ENCODE measurements around the gene TOLLIP.

TOLLIP gene

GRCh38 chr11:1310772-1311468 is 1.5 kb upstream of the TOLLIP start:
- DNase-seq = no peak

DNA sequence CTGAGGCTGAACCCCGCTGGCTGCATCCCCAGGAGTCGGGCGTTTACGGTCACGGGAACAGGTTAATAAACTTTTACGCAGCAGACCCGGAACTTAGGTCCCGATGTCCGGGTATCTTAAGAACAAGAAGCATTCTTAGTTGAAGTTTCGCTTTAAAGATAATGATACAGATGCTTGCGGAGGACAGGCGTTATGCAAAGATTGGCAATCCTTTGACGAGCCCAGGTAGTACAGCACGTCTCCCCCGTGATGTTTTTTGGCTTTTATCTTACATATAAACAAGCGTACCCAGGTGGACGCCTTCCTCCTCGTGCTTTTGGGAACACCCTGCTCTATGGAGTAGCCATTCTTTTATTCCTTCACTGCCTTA is 871 bp upstream of the TOLLIP start:
- no peak for DNase-seq

DNA sequence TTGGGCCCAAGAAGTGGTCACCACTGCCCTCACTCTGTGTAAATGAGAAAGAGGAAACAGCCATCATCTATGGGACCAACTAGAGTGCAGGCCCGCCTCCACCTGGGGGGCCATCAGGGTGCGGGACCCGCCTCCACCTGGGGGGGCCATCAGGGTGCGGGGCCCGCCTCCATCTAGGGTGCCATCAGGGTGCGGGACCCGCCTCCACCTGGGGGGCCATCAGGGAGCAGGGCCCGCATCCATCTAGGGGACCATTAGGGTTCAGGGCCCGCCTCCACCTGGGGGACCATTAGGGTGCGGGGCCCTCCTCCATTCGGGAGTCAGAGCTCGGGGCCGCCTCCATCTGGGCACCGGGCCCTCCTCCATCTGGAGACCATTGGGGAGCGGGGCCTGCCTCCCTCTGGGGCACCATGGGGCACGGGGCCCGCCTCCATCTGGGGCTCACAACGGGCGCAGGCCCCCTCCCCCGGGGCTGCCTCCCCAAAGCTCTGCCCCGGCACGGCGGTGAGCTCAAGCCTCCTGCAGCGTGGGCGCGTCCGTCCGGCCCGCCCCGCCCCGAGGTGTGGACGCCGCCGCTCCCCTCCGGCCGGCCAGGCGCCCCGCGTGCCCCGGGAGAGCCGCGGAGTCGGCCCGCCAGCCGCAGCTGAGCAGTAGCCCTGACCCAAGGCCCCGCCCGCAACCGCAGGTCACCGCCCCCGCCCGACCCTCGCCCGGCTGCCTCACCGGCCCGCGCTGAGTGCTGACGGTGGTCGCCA is 512 bp downstream of the TOLLIP start:
- no peak for DNase-seq

DNA sequence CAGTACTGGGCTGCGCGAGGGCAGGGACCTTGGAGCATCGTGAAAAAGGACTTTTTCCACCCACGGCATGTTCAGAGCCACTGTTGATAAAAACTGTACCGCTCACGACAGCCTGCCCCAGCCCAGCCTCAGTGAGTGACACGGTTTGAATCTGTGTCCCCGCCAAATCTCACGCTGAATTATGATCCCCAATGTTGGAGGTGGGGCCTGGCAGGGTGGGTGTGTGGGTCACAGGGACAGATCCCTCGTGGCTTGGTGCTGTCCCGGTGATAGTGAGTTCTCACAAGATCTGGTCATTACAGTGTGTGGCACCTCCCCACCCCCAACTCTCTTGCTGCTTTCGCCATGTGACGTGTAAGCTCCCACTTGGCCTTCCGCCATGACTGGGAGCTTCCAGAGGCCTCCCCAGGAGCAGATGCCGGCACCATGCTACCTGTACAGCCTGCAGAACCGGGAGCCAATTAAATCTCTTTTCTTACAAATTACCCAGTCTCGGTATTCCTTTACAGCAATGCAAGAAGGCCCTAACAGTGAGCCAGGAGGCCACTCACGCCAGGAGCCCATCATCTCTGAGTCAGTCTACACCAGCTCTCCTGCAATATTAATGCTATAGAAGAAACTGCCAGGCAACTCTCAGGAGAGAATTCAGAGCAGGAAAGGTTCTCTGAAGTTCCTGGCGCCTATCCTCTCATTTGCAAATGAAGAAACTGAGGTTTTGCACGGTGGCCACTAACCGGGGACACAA is 1.3 kb downstream of the TOLLIP start:
- no peak for DNase-seq

DNA sequence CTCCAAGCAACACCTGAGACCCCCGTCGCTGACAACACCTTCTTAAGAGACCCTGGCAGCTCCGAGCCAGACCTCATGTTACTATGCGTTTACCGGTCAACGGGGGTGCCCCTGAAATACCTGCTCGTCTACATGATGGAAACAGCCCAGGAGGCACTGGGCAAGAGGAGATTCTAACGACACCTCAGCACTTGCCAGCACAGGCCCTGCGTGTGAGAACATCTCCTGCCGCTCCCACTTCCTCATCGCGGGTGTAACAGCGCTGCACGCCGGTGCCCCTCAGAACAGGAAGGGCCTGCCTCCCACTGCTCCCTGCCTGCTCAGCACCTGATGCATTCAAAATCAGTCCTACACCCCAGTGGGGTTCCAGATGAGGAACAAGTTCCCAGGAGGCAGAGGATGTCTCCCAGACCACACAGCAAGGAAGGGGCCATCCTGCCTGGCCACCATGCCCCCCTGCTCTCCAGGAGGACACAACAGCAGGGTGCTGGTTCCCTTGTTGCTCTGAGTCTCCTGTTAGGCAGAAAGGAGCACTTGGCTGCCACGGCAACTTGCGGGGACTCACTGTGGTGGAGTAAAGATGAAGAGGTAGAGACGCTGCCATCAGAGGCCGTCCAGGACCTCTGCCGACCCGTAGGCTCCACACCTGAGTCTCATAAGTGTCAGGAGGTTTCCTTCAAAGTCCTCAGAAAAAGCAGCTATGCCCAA is 2.1 kb downstream of the TOLLIP start:
- DNase-seq = no peak

DNA sequence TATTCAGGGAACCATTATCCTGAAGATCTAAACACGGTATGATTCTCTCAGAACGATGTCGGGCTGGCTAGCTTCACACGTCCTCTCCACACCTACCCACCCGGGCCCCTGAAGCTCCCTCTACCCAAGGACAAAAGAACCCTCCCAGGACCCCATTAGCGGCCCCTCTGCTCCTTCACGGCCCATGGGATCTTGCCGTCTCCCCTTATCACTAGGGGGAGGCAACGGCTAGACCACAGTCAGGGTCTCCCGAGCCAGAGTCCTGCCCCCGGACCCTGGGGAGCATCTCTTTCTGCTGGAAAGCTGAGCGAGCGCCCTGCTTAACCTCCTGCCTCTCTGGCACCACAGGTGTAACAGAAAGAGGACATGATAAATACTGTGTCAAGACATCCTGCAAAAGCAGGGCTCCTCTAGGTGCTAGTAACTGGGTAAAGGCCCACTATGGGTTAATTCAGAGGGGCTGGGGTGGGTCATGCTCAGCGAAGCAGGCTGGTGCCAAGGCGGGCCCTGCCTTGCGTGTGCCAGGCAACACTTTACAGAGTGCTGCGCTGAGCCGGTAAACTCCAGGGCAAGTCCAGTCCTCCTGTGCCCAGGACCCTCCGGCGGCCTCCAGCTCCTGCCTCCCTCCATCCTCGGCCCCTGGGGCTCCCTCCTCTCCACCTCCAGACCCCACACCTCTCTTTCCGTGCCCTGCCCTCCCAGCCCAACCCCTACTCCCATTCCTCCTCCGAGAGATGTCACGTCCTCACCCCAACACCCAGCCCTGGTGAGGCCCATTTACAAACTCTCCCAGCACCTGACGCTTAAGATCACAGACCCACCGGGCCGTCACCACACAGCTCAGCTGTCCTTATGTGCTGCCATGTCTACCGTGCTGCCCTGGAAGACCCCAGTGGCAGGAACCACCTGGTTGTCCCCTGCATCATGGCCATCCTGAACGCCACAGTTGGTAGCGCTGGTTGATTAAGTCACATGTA is 3.0 kb downstream of the TOLLIP start:
- DNase-seq = no peak

DNA sequence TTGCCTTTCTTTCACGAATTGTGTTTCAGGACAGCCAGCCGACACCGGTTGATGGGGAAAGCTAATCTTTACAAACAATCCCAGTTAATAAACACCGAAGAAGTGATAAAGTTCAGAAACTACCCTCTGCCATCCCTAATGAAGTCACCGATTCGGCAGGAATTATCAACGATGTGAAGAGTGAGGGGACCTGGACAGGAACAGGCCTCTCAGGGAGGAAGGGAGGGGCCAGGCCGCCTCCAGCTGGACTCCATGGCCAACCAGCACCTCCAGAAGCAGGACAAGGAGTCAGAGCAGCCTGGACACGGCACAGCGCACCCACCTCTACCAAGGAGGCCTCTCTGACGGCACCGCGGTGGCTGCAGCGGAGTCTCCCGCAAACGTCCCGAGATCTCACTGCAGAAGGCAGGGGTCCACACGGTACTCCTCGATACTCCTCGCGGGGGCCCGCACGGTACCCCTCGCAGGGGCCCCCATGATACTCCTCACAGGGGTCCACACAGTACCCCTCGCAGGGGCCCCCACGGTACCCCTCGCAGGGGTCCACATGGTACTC is 3.9 kb downstream of the TOLLIP start:
- DNase-seq = no peak

GRCh38 chr11:1305063-1305495 is 4.4 kb downstream of the TOLLIP start:
- peak; percentile 19 for DNase-seq

GRCh38 chr11:1304380-1304779 is 5.1 kb downstream of the TOLLIP start:
- DNase-seq = peak; percentile 32

DNA sequence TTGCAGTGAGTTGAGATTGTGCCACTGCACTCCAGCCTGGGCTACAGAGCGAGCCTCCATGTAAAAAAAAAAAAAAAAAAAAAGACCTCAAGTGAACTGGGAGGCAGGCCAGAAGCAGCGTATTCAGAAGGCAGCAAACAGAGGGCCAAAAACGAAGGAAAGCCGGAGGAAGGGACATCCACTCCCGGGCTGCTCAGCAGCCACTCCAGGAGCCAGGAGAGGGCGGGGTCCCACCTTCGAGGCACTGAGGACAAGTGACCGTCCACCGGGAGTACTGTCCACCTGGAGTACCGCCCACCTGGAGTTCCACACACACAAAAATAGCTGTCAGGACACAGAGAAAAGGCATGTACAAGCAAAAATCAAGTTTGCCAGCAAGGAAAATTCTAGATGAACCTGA is 5.5 kb downstream of the TOLLIP start:
- peak; percentile 12 for DNase-seq

DNA sequence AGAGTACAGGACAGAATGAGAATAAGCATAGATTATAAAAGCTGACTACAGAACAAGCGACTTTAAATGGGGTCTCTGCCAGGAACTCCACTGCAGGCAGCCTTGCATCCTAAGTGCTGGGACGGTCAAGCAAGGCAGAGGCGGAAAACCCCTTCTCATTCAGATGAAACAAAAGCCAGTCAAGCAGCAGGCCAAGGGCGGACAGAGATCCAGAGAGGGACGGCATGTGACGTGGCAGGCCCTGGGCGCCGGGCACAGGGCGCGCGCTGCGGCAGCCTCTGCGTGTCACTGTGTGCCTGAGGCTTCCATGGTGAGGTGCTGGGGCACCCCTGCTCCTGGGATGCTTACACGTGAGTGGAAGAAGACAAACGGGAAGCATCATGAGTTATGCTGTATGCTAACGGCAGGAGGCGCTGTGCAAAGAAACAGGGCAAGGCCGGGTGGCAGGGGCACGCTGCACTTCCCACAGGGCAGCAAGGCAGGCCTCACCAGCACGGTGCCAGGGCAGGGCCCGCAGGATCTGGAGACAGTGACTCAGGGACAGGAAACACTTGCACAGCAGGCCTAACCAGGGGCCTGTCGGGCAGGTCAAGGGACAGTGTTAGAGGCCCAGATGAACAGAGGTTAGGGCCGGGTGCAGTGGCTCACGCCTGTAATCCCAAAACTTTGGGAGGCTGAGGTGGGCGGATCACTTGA is 6.2 kb downstream of the TOLLIP start:
- DNase-seq = peak; percentile 31

DNA sequence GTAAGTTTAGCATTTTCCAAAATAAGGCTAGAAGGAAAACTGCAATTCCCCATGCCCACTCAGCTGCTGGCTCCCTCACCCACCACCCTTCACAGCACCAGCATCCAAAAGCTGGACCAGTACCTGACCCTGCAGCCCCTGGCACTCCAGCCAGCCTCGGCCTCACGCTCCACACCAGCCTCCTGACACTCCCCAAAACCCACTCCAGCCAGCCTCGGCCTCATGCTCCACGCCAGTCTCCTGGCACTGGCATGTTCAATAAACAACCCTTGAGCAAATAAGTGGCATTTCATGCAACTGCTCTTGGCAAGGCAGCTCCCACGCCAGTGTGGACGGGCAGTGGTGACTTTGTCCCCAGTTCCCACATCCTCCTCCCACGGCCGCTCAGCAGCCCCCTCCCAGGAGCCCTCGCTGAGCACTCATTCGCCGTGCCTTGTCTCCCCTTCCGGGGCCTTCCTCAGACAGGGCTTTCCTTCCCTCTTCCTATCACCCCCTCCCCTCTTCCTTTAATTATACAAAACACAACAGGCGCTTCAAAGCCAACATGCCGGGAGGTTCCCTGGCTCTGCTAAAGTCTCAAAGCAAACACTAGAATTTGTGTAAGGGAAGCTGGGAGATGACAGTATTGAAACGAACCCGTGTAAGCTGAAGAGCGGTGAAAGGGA is 6.8 kb downstream of the TOLLIP start:
- DNase-seq = peak; percentile 13

DNA sequence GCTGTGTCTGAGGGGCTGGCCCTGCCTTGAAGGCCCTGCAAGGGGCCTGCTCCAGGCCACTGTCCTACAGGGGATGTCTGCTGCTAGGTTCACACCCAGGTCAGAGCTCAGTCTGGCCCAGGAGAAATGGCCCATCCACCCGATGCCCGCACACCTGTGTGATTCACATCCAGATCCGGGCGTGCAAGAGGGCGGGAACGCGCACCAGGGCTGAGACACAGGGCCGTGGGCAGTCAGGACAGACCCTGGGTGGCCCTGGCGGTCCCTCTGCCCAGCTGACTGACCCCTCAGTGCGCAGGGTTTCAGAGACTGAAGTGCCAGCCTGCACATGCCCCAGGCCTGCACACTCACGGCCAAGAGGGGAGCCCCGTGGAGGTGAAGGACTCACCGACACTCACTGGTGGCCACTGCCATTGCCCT is 7.4 kb downstream of the TOLLIP start:
- DNase-seq = peak; percentile 30

DNA sequence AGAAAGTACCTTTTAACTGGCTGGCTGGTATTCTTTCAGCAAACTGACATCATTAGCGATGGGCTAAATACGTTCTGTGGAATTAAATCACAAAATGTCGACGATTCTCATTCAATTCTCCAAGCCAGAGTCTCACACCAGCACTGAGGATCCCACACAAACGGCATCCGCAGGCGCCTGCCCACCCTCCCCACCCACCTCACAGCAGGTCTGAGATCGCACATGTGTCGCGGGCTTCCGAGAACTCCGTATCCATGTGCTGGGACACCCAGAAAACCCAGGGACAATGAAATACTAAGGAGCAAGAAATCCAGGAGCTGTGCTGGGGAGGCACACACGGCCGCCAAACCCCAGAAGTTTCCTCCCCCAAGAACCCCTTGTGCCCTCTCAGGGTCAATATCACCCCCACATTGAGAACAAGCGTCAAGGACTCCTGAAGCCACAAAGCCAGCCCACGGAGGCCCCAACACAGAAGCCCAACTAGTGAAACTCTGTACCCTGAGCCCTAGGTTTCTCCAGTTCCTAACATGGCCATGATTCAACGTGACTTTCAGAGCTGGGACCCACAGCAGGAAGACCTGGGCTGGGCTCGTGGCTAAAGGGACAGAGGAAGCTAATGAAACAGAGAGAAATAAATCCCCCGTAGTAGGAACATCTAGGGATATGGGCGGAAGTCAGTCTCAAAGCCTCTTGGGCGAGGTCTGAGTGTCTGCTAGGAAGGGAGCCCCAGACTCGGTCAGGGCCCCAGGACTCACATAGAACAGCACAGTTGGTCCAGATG is 8.0 kb downstream of the TOLLIP start:
- peak; percentile 30 for DNase-seq

GRCh38 chr11:1300569-1301187 is 8.8 kb downstream of the TOLLIP start:
- peak; percentile 33 for DNase-seq

DNA sequence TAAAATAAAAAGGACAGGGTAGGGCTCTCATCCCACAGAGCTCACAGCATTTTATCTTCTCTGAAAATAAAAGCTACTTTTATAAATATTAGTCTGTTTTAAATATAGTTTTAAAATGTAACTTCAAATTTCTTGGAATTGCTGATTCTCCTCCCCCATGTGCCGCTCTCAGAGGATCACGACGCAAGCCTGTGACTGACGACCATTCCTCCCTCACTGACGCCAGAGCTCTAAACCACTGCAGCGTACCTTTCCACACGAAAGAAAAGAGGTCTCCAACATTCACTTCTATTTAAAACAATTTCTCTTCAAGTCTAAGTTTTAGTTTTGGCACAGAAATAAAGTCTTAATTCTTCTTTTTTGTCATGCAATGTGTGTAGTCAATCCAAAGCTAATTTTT is 9.3 kb downstream of the TOLLIP start:
- DNase-seq = no peak

DNA sequence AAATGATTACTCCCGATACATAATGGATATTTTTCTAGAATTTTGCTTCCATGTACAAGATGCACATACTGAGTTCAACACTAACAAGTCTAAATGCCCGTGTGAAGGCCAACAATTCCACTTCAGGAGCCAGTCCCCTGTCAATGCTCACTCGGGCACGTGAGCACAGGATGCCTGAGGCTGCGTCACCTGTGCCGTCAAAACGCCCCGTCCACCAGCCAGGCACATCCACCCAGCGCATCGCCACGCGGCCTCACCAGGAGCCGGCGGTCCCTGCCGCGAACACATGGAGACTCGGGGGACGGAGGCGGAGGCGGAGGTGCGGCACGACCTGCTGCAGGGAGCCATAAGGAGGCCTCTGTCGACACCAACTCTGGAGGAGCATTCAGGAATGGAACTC is 9.8 kb downstream of the TOLLIP start:
- peak; percentile 28 for DNase-seq

GRCh38 chr11:1298695-1299492 is 10.5 kb downstream of the TOLLIP start:
- DNase-seq = peak; percentile 48

Measured in right forelimb (tissue), 1 donor.